ACHN (cell line): ENCODE data around the gene COQ2.

ENCODE experiments used
- DNase-seq: peaks from one replicate; pipeline ENCODE4 v3.0.0-alpha.2; 2015
- in situ Hi-C: cut with HindIII; loops from 2 replicates; pipeline ENCODE4 v1.10.0; 2017; ENCODE audit warnings: low sequenced_read_pairs, low pct_ligation_motif_present, low pct_unique_long_range_greater_than_20kb

COQ2 gene

GRCh38 chr4:83229791-83230190 lies 54.8 kb downstream of the COQ2 start:
- in situ Hi-C loops = no loop called here
- no peak for DNase-seq

GRCh38 chr4:83228231-83228630 lies 56.4 kb downstream of the COQ2 start:
- no peak for DNase-seq
- in situ Hi-C loops = no loop called here

GRCh38 chr4:83224502-83225197 lies 59.9 kb downstream of the COQ2 start:
- in situ Hi-C loops = no loop called here
- no peak for DNase-seq

- DNase-seq = no peak
- in situ Hi-C loops = no loop called here
Measured at GRCh38 chr4:83223781-83224180, 60.8 kb downstream of the COQ2 start.

GRCh38 chr4:83221897-83222441 lies 62.6 kb downstream of the COQ2 start:
- no peak for DNase-seq
- in situ Hi-C loops = no loop called here

- DNase-seq = no peak
- in situ Hi-C loops = no loop called here
Measured at GRCh38 chr4:83219344-83220331, 65.0 kb downstream of the COQ2 start.

GRCh38 chr4:83217721-83218522 lies 66.7 kb downstream of the COQ2 start:
- DNase-seq = no peak
- in situ Hi-C loops = no loop called here

- in situ Hi-C loops = no loop called here
Measured at GRCh38 chr4:83216959-83217683, 67.5 kb downstream of the COQ2 start.

GRCh38 chr4:83214079-83214478 lies 70.5 kb downstream of the COQ2 start:
- no peak for DNase-seq
- in situ Hi-C loops = no loop called here

More at GRCh38 chr4:83216959-83217683, 67.5 kb downstream of the COQ2 start:
- no peak for DNase-seq
